Liver (tissue), 3 donors: Measurements from ENCODE around the gene CNPY3.
"Not testable (repeated sequence)": the region's sequence is repeated elsewhere in the genome, so short reads cannot be mapped to it uniquely, and the experiment has no call there.

Experiments
- FOXA1 ChIP-seq: IDR thresholded peaks from 2 replicates; pipeline ENCODE4 v1.6.1; 2016; ENCODE audit warnings: antibody characterized with exemption
- HNF4A ChIP-seq, 2 donors: conservative IDR thresholded peaks; 2 replicates each; pipeline ENCODE4 v1.6.1; 2016; ENCODE audit warnings: antibody characterized with exemption in 2 of 2, mild to moderate bottlenecking in 2 of 2
- HNF4G ChIP-seq: IDR thresholded peaks from 2 replicates; pipeline ENCODE4 v1.6.1; 2016; ENCODE audit warnings: antibody characterized with exemption
- TAF1 ChIP-seq: conservative IDR thresholded peaks from 2 replicates; pipeline ENCODE4 v1.6.1; 2016; ENCODE audit warnings: antibody characterized with exemption, mild to moderate bottlenecking
- TF ChIP-seq, protein P1 (sequence below): fragments of 150-350 bp; IDR thresholded peaks from 2 replicates; pipeline ENCODE4 v1.5.1; 2017; ENCODE audit warnings: improper control_type of control experiment, low read depth, low read length; ENCODE audit not compliant: missing input control
- donor health status: healthy.
- donor health status: healthy.

DNA sequence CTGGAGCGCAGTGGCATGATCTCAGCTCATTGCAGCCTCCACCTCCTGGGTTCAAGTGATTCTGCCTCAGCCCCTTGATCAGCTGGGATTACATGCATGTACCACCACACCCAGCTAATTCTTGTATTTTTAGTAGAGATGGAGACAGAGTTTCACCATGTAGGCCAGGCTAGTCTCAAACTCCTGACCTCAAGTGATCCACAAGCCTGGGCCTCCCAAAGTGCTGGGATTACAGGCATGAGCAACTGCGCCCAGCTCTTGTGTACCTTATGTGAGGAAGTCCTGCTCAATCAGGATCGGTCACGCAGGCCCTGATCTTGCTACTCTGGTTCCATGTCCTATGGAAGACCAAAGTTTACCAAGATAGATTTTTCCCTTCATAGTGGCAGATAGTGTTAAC, 41.1 kb upstream of the CNPY3 start:
- TF ChIP-seq, protein P1, sequence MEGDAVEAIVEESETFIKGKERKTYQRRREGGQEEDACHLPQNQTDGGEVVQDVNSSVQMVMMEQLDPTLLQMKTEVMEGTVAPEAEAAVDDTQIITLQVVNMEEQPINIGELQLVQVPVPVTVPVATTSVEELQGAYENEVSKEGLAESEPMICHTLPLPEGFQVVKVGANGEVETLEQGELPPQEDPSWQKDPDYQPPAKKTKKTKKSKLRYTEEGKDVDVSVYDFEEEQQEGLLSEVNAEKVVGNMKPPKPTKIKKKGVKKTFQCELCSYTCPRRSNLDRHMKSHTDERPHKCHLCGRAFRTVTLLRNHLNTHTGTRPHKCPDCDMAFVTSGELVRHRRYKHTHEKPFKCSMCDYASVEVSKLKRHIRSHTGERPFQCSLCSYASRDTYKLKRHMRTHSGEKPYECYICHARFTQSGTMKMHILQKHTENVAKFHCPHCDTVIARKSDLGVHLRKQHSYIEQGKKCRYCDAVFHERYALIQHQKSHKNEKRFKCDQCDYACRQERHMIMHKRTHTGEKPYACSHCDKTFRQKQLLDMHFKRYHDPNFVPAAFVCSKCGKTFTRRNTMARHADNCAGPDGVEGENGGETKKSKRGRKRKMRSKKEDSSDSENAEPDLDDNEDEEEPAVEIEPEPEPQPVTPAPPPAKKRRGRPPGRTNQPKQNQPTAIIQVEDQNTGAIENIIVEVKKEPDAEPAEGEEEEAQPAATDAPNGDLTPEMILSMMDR = not testable (repeated sequence)
- not testable (repeated sequence) for TF ChIP-seq HNF4G; HNF4A (conservative IDR thresholded peaks at IDR 0.05); FOXA1; TAF1
